Measurements from ENCODE around the gene RBBP6.

Gene RBBP6

GRCh38 chr16:24504472-24505345 lies 34.7 kb upstream of the RBBP6 start:
- Histone ChIP-seq H3K27me3 (ENCODE audit: low read length) (no peaks in the 10 kb centered on the region), H3F3A (ENCODE audit: insufficient read depth) (no peaks in the 10 kb centered on the region)

DNA sequence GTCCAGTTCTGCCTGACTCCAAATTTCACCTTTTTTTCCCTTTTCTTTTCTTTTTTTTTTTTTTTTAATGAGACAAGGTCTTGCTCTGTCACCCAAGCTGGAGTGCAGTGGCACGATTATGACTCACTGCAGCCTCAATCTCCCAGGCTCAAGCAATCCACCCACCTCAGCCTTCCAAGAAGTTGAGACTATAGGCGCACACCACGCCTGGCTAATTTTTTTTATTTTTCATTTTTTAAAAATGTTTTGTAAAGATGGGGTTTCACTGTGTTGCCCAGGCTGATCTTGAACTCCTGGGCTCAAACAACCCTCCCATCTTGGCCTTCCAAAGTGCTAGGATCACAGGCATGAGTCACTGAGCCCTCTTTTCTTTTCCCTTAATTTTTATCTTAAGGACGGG lies 33.4 kb upstream of the RBBP6 start:
- Histone ChIP-seq H3K9me2 (replicated peaks; ENCODE audit: insufficient read depth, low read length) (no peaks in the 10 kb centered on the region), H3K27me3 (ENCODE audit: low read length) (no peaks in the 10 kb centered on the region), H3K4me2 (ENCODE audit: low read depth, low read length, poor library complexity, severe bottlenecking) (no peak overlapping the region), H3F3A (ENCODE audit: insufficient read depth) (no peaks in the 10 kb centered on the region), H3K79me2 (ENCODE audit: insufficient read depth, low read length) (no peaks in the 10 kb centered on the region), H3K9ac (ENCODE audit: low read length) (no peak overlapping the region), H3K9me3 (ENCODE audit: insufficient read depth, low read length) (no peaks in the 10 kb centered on the region), H4K20me1 (ENCODE audit: low read depth, low read length) (no peaks in the 10 kb centered on the region), H3K36me3 (ENCODE audit: low read length) (no peaks in the 10 kb centered on the region), H3K27ac (ENCODE audit: low read depth, low read length) (no peak overlapping the region), H2AFZ (ENCODE audit: low read depth, low read length, severe bottlenecking) (no peak overlapping the region), H3K4me3 (ENCODE audit: insufficient read depth, low read length, poor library complexity, severe bottlenecking) (no peak overlapping the region)
- TF ChIP-seq EZH2phosphoT487 (conservative IDR thresholded peaks at IDR 0.05; ENCODE audit: low read length): no peak
- TF ChIP-seq, protein P1, sequence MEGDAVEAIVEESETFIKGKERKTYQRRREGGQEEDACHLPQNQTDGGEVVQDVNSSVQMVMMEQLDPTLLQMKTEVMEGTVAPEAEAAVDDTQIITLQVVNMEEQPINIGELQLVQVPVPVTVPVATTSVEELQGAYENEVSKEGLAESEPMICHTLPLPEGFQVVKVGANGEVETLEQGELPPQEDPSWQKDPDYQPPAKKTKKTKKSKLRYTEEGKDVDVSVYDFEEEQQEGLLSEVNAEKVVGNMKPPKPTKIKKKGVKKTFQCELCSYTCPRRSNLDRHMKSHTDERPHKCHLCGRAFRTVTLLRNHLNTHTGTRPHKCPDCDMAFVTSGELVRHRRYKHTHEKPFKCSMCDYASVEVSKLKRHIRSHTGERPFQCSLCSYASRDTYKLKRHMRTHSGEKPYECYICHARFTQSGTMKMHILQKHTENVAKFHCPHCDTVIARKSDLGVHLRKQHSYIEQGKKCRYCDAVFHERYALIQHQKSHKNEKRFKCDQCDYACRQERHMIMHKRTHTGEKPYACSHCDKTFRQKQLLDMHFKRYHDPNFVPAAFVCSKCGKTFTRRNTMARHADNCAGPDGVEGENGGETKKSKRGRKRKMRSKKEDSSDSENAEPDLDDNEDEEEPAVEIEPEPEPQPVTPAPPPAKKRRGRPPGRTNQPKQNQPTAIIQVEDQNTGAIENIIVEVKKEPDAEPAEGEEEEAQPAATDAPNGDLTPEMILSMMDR (IDR thresholded peaks at IDR 0.05; ENCODE audit: insufficient read depth, low read length, poor library complexity, severe bottlenecking): no peak

More at GRCh38 chr16:24504472-24505345, 34.7 kb upstream of the RBBP6 start:
- Histone ChIP-seq H3K27ac (ENCODE audit: low read depth, low read length) (no peak overlapping the region), H4K20me1 (ENCODE audit: low read depth, low read length) (no peaks in the 10 kb centered on the region), H2AFZ (ENCODE audit: low read depth, low read length, severe bottlenecking) (no peak overlapping the region), H3K9me3 (ENCODE audit: insufficient read depth, low read length) (no peaks in the 10 kb centered on the region), H3K79me2 (ENCODE audit: insufficient read depth, low read length) (no peaks in the 10 kb centered on the region), H3K36me3 (ENCODE audit: low read length) (no peaks in the 10 kb centered on the region), H3K4me3 (ENCODE audit: insufficient read depth, low read length, poor library complexity, severe bottlenecking) (no peak overlapping the region), H3K4me2 (ENCODE audit: low read depth, low read length, poor library complexity, severe bottlenecking) (no peak overlapping the region), H3K9me2 (replicated peaks; ENCODE audit: insufficient read depth, low read length) (no peaks in the 10 kb centered on the region), H3K9ac (ENCODE audit: low read length) (no peak overlapping the region)
- TF ChIP-seq, protein P1 (IDR thresholded peaks at IDR 0.05; ENCODE audit: insufficient read depth, low read length, poor library complexity, severe bottlenecking): no peak
- TF ChIP-seq EZH2phosphoT487 (conservative IDR thresholded peaks at IDR 0.05; ENCODE audit: low read length): no peak

DNA sequence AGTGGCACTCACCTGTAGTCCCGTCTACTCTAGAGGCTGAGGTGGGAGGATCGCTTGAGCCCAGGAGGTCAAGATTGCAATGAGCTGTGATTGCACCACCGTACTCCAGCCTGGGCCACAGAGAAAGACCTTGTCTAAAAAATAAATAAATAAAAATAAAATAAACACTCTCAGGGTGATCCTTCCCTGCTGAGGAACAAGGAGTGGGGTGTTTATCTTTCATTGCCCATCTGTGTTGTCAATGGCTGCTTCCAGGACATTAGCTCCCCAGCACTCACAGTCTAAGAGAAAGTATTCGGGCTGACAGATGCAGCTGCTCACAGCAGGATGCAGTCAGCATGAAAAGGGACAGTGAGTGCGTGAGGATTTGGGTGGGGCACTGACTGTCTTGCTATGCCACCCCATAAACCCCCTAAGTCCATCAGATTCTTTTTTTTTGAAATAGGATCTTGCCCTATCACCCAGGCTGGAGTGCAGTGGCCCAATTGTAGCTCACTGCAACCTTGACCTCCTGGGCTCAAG lies 31.3 kb upstream of the RBBP6 start:
- Histone ChIP-seq H3K79me2 (ENCODE audit: insufficient read depth, low read length) (no peaks in the 10 kb centered on the region), H2AFZ (ENCODE audit: low read depth, low read length, severe bottlenecking) (no peak overlapping the region), H4K20me1 (ENCODE audit: low read depth, low read length) (no peaks in the 10 kb centered on the region), H3K27ac (ENCODE audit: low read depth, low read length) (no peak overlapping the region), H3K27me3 (ENCODE audit: low read length) (no peaks in the 10 kb centered on the region), H3F3A (ENCODE audit: insufficient read depth) (no peaks in the 10 kb centered on the region), H3K4me3 (ENCODE audit: insufficient read depth, low read length, poor library complexity, severe bottlenecking) (no peak overlapping the region), H3K9me3 (ENCODE audit: insufficient read depth, low read length) (no peaks in the 10 kb centered on the region), H3K4me2 (ENCODE audit: low read depth, low read length, poor library complexity, severe bottlenecking) (no peak overlapping the region), H3K9me2 (replicated peaks; ENCODE audit: insufficient read depth, low read length) (no peaks in the 10 kb centered on the region), H3K36me3 (ENCODE audit: low read length) (no peaks in the 10 kb centered on the region), H3K9ac (ENCODE audit: low read length) (no peak overlapping the region)
- TF ChIP-seq, protein P1 (IDR thresholded peaks at IDR 0.05; ENCODE audit: insufficient read depth, low read length, poor library complexity, severe bottlenecking): no peak
- TF ChIP-seq EZH2phosphoT487 (conservative IDR thresholded peaks at IDR 0.05; ENCODE audit: low read length): no peak
